Ishikawa (cell line): ENCODE results near the gene ACOXL.

ENCODE experiments used
- CREB1 ChIP-seq: IDR thresholded peaks from 2 replicates; pipeline ENCODE4 v1.6.1; 2012; ENCODE audit warnings: low read depth
- MAX ChIP-seq: IDR thresholded peaks from 2 replicates; pipeline ENCODE4 v1.6.1; 2012
- NFIC ChIP-seq: IDR thresholded peaks from 2 replicates; pipeline ENCODE4 v1.6.1; 2012
- RAD21 ChIP-seq: IDR thresholded peaks from 2 replicates; pipeline ENCODE4 v1.6.1; 2012; ENCODE audit warnings: low read depth
- REST ChIP-seq: IDR thresholded peaks from 2 replicates; pipeline ENCODE4 v1.6.1; 2012; ENCODE audit warnings: low read depth, mild to moderate bottlenecking
- TAF1 ChIP-seq: IDR thresholded peaks from 2 replicates; pipeline ENCODE4 v1.6.1; 2012; ENCODE audit warnings: low read depth, mild to moderate bottlenecking
- TCF12 ChIP-seq: IDR thresholded peaks from 2 replicates; pipeline ENCODE4 v1.6.1; 2012; ENCODE audit warnings: low read depth

GRCh38 chr2:111048856-111049768 is 316.7 kb downstream of the ACOXL start:
- TF ChIP-seq CREB1 = no peak
- no peak for TF ChIP-seq REST
- TF ChIP-seq MAX = no peak
- TF ChIP-seq NFIC = no peak
- no peak for TF ChIP-seq RAD21
- TF ChIP-seq TCF12 = no peak
- TF ChIP-seq TAF1 = no peak
